Measurements from ENCODE around the gene ARMC8.

GRCh38 chr3:138267083-138267482 lies 80.0 kb downstream of the ARMC8 start:
- TF ChIP-seq POLR2AphosphoS5 (IDR thresholded peaks at IDR 0.05): no peak
- TF ChIP-seq CTCF (IDR thresholded peaks at IDR 0.05): no peak
- no peak for TF ChIP-seq POLR2A (IDR thresholded peaks at IDR 0.05; ENCODE audit: low read depth)
- no peak for TF ChIP-seq EP300 (IDR thresholded peaks at IDR 0.05)
